HUES6 (cell line): ENCODE results near the gene TOM1.

Source experiments
- H3K27ac ChIP-seq: 2 replicates; pipeline ENCODE4 v1.7.0; 2013; ENCODE audit warnings: low read depth, mild to moderate bottlenecking, low read length, inconsistent platforms
- H3K27me3 ChIP-seq: 2 replicates; pipeline ENCODE4 v1.6.1; 2013; ENCODE audit warnings: low read length; ENCODE audit not compliant: control insufficient read depth, insufficient read depth
- H3K36me3 ChIP-seq: 2 replicates; pipeline ENCODE4 v1.6.1; 2013; ENCODE audit warnings: low read length; ENCODE audit not compliant: control insufficient read depth, insufficient read depth
- H3K4me1 ChIP-seq: 2 replicates; pipeline ENCODE4 v1.6.1; 2013; ENCODE audit warnings: low read length; ENCODE audit not compliant: control insufficient read depth, insufficient read depth
- H3K4me3 ChIP-seq: 2 replicates; pipeline ENCODE4 v1.5.1; 2013; ENCODE audit warnings: low read depth, low read length
- H3K9ac ChIP-seq: one replicate; pipeline ENCODE4 v1.6.1; 2013; ENCODE audit warnings: mild to moderate bottlenecking, low read length
- H3K9me3 ChIP-seq: 2 replicates; pipeline ENCODE4 v1.6.1; 2013; ENCODE audit warnings: low read depth, low read length; ENCODE audit not compliant: control insufficient read depth, insufficient read depth

TOM1 gene

DNA sequence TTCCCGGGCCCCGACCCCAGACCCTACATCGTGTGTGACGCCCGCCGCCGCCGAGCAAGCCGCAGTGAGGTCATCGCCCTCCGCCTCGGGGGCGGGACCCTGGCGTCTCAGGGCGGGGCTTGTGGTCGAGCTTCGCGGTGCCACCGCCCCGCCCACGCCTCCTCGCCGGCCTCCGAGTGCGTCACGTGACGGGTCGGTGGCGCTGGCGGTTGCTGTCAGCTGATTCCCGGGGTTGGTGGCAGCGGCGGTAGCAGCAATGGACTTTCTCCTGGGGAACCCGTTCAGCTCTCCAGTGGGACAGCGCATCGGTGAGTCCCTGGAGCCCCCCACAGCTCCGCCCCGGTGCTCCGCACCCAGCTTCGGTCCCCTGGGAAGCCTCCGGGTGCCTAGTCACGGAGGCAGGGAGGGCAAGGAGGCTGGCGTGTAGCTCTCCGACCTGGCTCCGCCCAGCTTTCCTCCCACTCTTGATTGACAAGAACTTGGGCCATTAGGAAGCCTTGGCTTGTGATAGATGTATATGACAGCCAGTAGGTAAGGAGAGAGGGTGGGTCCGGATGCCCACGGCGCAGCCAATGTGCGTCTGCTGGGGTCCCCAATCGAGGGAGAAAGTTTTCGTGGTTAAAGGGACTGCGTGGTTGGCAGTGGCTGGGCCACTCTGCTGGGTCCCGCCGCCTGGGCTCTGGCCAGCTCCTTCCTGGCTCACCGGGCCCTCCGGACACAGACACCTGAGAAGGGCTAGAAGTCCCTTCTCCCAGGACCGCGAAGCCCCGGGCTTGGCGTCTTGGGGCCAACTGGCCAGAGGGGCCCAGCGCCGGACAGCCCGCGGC lies at the start of gene TOM1:
TOM1 (plus strand) TSS at position 222 of the 827 bp plus-strand sequence; CDS start at position 257, 35 bp downstream.
- no peak within 1 kb of the TSS for H3K27ac ChIP-seq
- no peaks in the 10 kb centered on the region for H3K27me3 ChIP-seq
- peak within 1 kb of the TSS; percentile 75 for H3K4me3 ChIP-seq
- H3K9ac ChIP-seq = peak within 1 kb of the TSS; percentile 70
- no peaks in the 10 kb centered on the region for H3K9me3 ChIP-seq
- H3K4me1 ChIP-seq = no peaks in the 10 kb centered on the region
- peaks cover 26% of the 10 kb centered on the region for H3K36me3 ChIP-seq

DNA sequence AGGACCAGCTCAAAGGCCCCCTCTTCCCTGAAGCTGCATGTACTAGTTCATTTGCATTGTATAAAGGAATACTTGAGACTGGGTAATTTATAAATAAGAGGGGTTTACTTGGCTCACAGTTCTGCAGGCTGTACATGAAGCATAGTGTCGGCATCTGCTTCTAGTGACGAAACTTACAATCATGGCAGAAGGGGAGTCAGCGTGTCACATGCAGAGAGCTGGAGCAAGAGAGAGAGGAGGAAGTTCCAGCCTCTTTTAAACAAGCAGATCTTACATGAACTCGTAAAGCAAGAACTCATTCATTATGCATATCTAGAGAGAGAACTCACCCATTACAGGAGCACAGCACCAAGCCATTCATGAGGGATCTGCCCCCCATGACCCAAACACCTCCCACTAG lies 49.5 kb upstream of the TOM1 start:
- Histone ChIP-seq H3K4me1 (no peaks in the 10 kb centered on the region), H3K4me3 (no peak overlapping the region), H3K27ac (no peak overlapping the region), H3K9ac (no peak overlapping the region), H3K9me3 (no peaks in the 10 kb centered on the region), H3K36me3 (no peaks in the 10 kb centered on the region), H3K27me3 (no peaks in the 10 kb centered on the region)

DNA sequence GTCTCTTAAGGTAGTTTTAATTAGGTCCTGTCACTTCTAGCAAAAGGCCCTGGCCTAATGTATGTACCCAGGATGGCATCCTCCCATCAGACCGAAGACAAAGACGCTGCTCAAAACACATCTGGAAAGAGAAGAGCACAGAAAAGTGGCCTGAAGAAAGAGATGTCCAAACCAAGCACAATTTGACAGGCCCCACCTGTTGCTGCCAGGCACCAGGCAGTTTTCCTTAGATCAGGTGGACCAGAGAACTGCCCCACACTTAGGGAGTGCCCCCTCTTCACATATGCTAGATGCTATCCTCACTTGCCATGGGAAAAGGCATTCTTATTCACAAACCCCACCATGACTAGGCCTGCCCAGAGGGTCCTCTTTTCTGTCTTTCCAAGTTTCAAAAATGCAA lies 45.7 kb upstream of the TOM1 start:
- Histone ChIP-seq H3K4me3 (no peak overlapping the region), H3K9me3 (no peaks in the 10 kb centered on the region), H3K9ac (no peak overlapping the region), H3K4me1 (peaks cover 15% of the 10 kb centered on the region; the same call in 1 of the 2 replicates), H3K27me3 (no peaks in the 10 kb centered on the region), H3K27ac (no peak overlapping the region), H3K36me3 (0 out of 2 replicates have a peak, but pooled peaks cover 1% of the 10 kb centered on the region)

DNA sequence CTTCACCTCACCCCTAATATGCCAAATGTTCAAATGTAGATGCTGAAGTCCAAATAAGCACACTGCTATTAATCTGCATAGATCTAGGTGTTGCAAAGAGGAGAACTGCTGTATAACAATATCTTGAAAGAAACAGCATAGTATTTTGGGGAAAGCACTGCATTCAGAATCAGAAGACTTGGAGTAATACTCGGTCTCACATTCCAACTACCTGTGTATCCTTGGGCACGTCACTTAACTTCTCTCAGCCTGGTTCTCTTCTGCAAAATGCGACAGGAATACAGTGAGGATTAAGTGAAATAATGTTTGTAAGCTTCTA lies 42.7 kb upstream of the TOM1 start:
- H3K9ac ChIP-seq = peak overlapping the region; percentile 90
- peaks cover 9% of the 10 kb centered on the region for H3K36me3 ChIP-seq
- peak overlapping the region; percentile 99; the same call in 1 of the 2 replicates for H3K27ac ChIP-seq
- peak overlapping the region; percentile 96 for H3K4me3 ChIP-seq
- H3K27me3 ChIP-seq = no peaks in the 10 kb centered on the region
- peaks cover 18% of the 10 kb centered on the region; the same call in 1 of the 2 replicates for H3K4me1 ChIP-seq
- no peaks in the 10 kb centered on the region for H3K9me3 ChIP-seq

DNA sequence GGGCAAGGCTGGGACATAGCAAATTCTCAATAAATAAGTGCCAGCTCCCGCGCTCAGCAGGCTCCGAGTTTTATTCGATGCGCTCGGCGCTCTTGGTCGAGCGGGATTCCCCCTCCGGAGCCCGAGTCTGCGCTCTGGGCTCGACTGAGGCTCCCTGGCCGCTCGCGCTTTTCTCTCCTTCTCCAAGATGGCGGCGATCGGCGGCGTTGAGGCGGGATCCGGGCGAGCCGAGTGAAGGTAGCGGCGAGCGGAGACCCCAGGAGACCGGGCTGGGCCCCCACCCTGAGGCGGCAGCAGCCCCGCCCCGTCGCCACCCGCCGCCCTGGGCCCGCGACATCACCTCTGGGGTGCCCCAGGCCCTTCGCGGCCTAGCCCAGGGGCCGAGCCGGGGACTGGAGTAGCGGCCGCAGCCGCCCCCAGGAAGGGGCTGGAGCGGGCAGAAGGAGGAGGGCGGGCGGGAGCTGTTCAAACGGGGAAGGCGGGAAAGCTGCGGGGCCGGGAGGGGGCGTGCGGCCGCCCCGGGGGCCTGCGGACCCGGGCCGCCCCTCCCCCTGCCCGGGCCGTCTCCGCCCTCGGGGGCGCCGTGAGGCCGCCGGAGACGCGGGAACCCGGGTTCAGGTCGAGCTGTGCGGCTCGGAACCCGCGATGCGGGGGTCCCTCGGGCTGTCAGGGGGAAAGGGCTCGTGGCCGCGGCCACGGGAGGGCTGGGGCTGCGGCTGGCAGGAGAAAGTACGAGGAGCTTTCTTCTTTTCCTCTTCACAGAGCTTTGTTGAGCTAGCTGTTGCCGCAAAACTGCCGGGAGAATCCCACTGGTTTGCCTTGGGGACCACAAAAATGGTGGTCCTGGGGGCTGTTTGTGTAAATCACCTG lies 42.1 kb upstream of the TOM1 start, which contains the start of gene HMGXB4:
HMGXB4 (plus strand) TSS at position 173 of the 870 bp plus-strand sequence. CDS start 4,898 bp downstream, outside the sequence.
- Histone ChIP-seq H3K27me3 (no peaks in the 10 kb centered on the region), H3K9ac (peak within 1 kb of the TSS; percentile 90), H3K36me3 (peaks cover 15% of the 10 kb centered on the region), H3K4me3 (peak within 1 kb of the TSS; percentile 96), H3K27ac (peak within 1 kb of the TSS; percentile 99), H3K9me3 (no peaks in the 10 kb centered on the region), H3K4me1 (peaks cover 18% of the 10 kb centered on the region; the same call in 1 of the 2 replicates)

DNA sequence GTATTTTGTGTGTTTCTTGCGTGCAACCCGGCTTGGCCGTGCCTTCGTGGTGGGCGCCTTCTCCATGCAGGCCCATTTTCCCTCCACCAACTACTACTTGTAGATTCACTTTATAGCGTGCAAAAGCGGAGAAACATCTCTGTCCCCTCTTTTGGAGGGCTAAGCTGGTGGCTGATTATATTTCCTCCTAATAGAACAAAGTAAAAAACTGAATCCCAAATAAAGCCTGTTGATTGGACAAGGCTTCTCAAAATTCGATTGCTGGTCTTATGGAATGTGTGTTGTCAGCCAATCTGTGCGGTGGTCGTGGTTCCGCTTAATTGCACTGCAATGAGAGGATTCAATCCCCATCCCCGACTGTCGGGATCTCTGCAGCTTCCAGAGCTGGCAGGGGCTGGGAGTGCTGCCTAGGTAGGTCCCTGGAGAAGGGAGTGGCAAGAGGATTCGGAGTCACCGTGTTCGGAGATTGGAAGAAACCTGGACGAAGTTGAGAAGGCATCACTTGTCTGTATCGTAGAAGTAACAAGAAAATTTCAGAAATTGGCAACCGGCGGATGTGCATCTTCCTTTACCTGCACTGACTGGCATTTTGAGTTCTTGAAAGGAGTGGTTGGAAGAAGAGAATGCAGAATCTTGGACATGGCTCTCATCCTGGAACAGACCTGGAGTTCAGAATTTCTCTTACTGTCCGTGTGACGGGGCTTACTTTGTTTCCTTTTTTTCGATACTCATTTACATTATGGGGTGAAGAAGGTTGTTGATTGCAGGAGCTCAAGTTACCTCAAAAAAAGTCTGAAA lies 41.3 kb upstream of the TOM1 start:
- no peaks in the 10 kb centered on the region for H3K9me3 ChIP-seq
- H3K9ac ChIP-seq = peak overlapping the region; percentile 90
- H3K27me3 ChIP-seq = no peaks in the 10 kb centered on the region
- H3K27ac ChIP-seq = peak overlapping the region; percentile 99
- H3K4me1 ChIP-seq = peaks cover 18% of the 10 kb centered on the region; the same call in 1 of the 2 replicates
- peak overlapping the region; percentile 96 for H3K4me3 ChIP-seq
- H3K36me3 ChIP-seq = peaks cover 23% of the 10 kb centered on the region

DNA sequence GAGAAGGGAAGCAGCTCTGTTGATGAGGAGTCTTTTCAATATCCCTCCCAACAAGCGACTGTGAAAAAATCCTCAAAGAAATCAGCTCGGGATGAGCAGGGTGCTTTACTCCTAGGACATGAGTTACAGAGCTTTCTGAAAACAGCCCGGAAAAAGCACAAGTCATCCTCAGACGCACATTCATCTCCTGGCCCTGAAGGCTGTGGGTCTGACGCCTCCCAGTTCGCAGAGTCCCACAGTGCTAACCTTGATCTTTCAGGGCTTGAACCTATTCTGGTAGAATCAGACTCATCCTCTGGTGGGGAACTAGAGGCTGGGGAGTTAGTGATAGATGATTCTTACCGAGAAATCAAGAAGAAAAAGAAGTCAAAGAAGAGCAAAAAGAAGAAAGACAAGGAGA lies 34.7 kb upstream of the TOM1 start:
- H3K9ac ChIP-seq = no peak overlapping the region
- no peaks in the 10 kb centered on the region for H3K4me1 ChIP-seq
- H3K9me3 ChIP-seq = no peaks in the 10 kb centered on the region
- peaks cover 80% of the 10 kb centered on the region for H3K36me3 ChIP-seq
- no peaks in the 10 kb centered on the region for H3K27me3 ChIP-seq
- no peak overlapping the region for H3K4me3 ChIP-seq
- no peak overlapping the region for H3K27ac ChIP-seq

DNA sequence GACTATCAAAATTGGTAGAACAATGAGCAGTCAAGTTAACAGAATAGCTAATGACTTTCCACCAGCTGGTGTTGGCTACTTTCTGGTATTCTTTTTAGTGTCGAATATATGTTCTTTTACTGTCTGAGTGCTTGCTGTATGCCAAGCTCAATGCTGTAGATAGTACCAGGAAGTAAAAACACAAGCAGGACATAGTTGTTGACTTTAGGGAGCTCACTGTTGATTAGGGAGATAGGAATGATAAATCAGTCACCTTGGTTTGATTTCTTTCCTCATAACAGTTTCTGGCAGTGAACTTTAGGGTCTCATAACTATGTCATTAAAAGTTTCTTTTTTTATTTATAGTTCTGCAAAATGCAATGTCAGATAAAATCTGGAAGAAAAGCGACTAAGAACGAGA lies 33.4 kb upstream of the TOM1 start:
- H3K4me1 ChIP-seq = no peaks in the 10 kb centered on the region
- H3K36me3 ChIP-seq = peaks cover 92% of the 10 kb centered on the region
- H3K27ac ChIP-seq = no peak overlapping the region
- H3K9ac ChIP-seq = no peak overlapping the region
- no peaks in the 10 kb centered on the region for H3K9me3 ChIP-seq
- H3K27me3 ChIP-seq = no peaks in the 10 kb centered on the region
- no peak overlapping the region for H3K4me3 ChIP-seq

DNA sequence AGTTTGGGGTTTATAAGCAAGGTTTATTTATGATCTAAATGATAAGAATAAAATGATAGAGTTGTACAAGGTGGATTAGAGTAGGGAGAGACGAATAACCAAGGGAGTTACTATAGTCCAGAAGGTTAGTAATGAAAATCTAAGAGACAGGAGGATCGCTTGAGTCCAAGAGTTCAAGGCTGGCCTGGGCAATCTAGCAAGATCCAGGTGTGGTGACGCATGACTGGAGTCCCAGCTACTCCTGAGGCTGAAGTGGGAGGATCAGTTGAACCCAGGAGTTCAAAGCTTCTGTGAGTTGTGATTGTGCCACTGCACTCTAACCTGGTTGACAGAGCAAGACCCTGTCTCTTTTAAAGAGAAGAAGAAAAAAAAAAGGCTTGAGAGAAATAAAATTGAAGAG lies 30.1 kb upstream of the TOM1 start:
- Histone ChIP-seq H3K9me3 (no peaks in the 10 kb centered on the region), H3K27me3 (no peaks in the 10 kb centered on the region), H3K27ac (no peak overlapping the region), H3K36me3 (peaks cover 94% of the 10 kb centered on the region), H3K9ac (no peak overlapping the region), H3K4me3 (no peak overlapping the region), H3K4me1 (no peaks in the 10 kb centered on the region)

DNA sequence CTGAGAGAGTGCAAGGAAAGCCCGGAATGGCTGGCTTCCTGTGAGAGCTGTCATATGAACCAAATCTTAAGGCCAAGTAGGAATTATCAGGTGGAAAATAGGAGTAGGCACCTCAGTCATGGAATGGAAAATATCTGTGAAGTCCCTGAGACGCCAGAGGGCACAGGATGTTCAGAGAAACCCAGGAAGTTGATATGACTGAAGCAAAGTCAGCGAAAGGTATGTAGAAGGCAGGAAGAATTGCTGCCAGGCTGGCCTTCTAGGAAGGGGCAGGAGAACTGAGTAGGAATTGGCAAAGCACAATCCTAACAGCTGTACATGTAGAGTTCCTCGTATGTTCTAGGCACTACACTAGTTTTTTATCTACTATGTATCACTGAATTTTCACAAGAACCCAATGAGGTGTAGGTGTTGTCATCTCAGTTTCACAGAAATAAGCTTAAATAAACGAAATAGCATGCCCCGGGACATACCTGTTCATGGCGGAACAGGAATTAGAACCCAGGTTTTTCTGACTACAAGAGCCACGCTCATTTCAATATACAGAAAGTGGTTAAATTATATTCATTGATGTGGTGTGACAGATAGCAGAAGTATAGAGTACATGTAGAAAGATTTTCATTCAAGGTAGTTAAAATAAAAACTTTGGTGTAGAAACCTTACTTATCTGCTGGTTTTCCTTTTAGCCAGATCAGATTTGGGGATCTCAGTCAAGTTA lies 25.4 kb upstream of the TOM1 start:
- H3K9ac ChIP-seq = no peak overlapping the region
- no peaks in the 10 kb centered on the region for H3K9me3 ChIP-seq
- H3K27ac ChIP-seq = no peak overlapping the region
- H3K4me1 ChIP-seq = no peaks in the 10 kb centered on the region
- H3K4me3 ChIP-seq = no peak overlapping the region
- no peaks in the 10 kb centered on the region for H3K27me3 ChIP-seq
- peaks cover 76% of the 10 kb centered on the region for H3K36me3 ChIP-seq
